Umbilical cord (tissue), 2 donors: ENCODE results near the gene DLGAP1. TPM values are rescaled to one million over a fixed set of nuclear protein-coding genes. Genes with fewer than 3 reads are reported as not detected.

Experiments used
- DNase-seq: peaks from one replicate; pipeline ENCODE4 v3.0.0-alpha.2; 2015; ENCODE audit warnings: low spot score
- total RNA-seq: library from RNA; depleted of rRNA; stranded (reverse); fragments of >200 nt; gene quantifications from one replicate; pipeline ENCODE4 v1.2.3, GENCODE V29; 2014; ENCODE audit warnings: low replicate concordance; ENCODE audit not compliant: insufficient read depth

The DLGAP1 gene
- total RNA-seq, 1 donor from 2014 or later, result 20.7 TPM

DNA sequence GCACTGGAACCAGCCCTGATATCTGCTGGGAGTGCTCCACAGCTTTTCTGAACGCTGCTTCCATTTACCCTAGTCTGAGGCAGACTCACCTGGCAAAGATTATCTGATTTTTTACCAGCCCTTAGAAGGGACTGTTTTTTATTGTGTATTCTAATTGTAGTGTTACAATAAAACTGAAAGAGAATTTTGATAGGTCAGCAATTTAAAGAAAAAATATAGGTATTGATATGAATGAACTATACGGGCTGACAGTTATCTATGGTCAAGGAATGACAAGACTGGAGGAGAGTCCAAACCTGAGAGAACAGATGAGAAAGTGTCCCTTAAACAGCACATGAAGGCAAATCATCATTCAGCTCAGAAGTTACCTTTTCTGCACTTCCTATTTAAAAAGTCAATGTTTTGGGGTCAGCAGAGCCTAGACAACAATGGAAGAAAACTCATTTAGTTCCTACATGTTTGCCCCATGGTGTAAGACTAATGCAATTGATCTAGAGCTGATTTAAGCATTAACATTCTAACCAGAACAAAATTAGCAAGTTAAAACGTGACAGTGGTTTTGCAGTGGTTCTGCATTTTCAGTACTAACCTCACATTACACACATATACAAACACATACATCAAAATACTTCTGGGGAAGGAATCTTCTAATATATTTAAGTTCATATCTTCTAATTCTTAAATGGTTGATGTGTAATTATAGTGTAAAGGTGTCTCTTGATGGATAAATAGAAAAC, 504.3 kb downstream of the DLGAP1 start:
- no peak for DNase-seq

DNA sequence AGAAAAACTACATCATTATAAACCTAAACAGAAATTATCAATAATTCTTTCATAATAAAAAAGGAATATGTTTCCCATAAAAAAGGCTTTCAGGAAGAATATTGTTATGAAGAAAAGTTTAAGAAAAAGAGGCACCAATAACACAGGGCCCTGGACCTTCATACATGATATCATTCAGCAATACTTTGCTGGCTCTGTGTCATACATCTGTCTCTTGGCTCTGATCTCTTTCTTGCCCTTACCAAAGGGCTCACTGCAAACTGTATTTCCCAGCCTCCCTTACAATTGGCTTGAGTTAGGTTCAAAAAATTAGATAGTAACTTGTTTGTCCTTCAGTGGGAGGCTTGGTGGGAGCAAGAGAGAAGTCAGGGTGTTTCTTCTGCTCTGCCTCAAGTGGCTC, 506.1 kb downstream of the DLGAP1 start:
- DNase-seq, result no peak

GRCh38 chr18:3947383-3947782, 507.7 kb downstream of the DLGAP1 start:
- no peak for DNase-seq

GRCh38 chr18:3935305-3935704, 519.8 kb downstream of the DLGAP1 start:
- DNase-seq, result no peak

- DNase-seq, result no peak
Measured at GRCh38 chr18:3932276-3932675, 522.8 kb downstream of the DLGAP1 start.

- DNase-seq, result no peak
Measured at GRCh38 chr18:3931542-3932112, 523.5 kb downstream of the DLGAP1 start.

DNA sequence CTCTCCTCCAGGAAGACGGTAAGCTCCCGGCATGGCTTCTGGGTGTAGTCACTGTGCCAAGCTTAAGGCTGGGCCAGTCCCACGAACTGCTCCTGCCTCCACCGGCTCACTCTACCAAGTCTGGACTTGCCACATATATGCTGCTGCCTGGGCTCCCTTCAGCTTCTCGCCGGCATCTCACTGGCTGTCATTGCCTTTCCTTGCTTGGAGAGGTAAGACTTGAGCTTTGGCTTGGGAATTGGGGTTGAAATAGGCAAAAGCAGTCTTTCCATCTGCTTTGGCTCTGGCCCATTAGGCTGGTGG, 524.1 kb downstream of the DLGAP1 start:
- DNase-seq, result no peak

DNA sequence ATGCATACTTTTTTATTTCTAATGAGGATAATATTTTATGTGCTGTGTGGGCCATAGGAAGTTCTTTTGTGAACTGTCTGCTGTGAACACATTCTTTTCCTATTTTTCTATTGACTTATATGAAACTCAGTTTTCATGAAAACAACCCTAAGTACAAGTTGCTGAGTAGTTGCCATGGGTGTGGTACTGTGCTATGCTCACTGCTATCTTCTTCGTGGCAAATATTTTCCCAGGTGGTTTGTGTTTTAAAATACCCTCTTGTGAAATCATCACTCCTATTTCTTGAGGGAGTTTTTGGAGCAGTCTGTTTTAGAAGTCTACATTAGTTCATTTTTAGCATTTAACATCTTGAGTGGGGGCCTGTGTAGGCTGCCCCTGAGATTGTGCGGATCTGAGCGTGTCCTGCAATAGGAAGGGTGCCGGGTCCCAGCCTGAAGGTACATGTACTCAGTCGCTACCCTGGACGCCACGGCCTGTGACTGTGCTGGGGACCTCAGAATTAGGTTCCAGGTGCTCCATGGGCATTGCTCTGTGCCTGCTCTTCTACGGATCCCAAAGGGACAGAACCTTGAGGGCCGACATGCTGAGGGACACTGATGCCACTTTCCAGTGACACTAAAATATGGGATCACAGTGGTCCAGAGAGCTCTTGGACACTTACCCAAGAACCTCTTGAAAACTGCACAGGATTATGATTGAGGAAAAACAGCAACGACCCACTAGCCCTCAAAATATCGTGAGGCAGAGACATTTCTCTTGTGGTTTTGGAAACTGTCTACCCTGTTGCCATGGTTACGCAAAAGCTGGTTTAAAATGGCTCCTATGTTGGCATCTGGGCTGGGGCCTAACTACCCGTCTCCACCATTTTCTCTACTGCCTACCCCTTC, 524.7 kb downstream of the DLGAP1 start:
- no peak for DNase-seq

DNA sequence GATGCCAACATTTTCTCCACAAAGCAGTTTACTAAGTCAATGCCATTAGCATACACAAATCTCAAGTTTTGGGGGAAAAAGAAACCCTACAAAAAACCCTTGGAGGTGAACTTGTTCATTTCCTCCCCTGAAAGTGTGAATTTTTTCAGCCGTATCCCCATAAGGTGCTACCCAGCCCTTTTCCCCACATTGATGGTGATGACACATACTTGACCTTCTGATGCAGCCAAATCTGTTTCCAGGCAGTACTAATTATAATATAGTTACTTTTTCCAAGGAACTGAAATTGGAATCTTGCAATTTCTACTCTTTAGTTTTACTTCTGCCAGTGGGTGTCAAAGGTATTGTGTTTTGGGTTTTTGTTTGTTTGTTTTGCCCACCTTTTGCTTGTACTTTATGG, 530.7 kb downstream of the DLGAP1 start:
- DNase-seq, result no peak

GRCh38 chr18:3923750-3924149, 531.4 kb downstream of the DLGAP1 start:
- DNase-seq, result no peak

- DNase-seq, result no peak
Measured at GRCh38 chr18:3921826-3922225, 533.3 kb downstream of the DLGAP1 start.

- no peak for DNase-seq
Measured at GRCh38 chr18:3920832-3921231, 534.3 kb downstream of the DLGAP1 start.

DNA sequence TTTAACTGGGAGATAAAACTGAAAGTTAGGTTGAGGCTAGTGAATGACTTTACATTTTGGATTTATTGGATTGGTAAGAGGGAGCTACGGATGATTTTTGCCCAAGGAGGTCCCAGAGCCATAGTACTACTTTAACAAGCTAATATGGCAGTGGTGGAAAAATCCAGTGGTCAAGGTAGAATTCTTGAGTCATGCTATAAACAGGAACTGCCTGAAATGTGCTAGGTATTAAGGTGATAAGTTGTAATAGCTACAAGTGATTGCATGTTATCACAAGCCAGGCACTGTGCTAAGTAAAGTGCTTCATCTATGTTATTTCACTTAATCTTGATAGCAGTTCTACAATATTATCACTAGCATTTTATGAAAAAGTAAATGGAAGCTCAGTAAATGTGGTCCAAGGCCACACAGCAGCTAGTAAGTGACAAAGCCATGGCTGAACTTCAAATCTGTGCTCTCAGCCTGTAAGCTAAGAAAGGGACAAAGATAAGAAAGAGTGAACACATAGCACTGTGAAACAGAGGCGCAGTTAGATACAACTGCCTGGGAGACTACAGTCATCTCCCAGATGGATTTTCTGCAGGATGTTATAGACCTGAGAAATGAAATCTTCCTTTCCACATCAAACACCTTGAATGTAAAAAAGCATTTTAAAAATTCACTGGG, 535.6 kb downstream of the DLGAP1 start:
- no peak for DNase-seq

- DNase-seq, result no peak
Measured at GRCh38 chr18:3916082-3916481, 539.0 kb downstream of the DLGAP1 start.

GRCh38 chr18:3914833-3915610, 540.1 kb downstream of the DLGAP1 start:
- DNase-seq, result no peak

DNA sequence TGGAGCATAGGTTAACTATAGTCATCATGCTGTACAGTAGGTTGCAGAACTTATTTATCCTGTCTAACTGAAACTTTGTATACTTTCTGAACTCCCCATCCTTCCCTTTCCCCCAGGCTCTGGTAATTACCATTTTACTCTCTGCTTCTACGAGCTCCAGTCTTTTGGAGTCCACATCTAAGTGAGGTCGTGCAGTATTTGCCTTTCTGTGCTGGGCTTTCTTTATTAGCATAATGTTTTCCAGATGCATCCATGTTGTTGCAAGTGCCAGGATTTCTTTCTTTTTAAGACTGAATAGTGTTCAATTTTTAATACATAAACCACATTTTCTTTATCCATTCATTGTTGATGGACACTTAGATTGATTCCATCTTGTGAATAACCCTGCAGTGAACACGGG, 541.0 kb downstream of the DLGAP1 start:
- no peak for DNase-seq

GRCh38 chr18:3912705-3913104, 542.4 kb downstream of the DLGAP1 start:
- no peak for DNase-seq

- no peak for DNase-seq
Measured at GRCh38 chr18:3911413-3911812, 543.7 kb downstream of the DLGAP1 start.

GRCh38 chr18:3910512-3910911, 544.6 kb downstream of the DLGAP1 start:
- DNase-seq, result no peak

GRCh38 chr18:3907955-3908354, 547.2 kb downstream of the DLGAP1 start:
- DNase-seq, result no peak

DNA sequence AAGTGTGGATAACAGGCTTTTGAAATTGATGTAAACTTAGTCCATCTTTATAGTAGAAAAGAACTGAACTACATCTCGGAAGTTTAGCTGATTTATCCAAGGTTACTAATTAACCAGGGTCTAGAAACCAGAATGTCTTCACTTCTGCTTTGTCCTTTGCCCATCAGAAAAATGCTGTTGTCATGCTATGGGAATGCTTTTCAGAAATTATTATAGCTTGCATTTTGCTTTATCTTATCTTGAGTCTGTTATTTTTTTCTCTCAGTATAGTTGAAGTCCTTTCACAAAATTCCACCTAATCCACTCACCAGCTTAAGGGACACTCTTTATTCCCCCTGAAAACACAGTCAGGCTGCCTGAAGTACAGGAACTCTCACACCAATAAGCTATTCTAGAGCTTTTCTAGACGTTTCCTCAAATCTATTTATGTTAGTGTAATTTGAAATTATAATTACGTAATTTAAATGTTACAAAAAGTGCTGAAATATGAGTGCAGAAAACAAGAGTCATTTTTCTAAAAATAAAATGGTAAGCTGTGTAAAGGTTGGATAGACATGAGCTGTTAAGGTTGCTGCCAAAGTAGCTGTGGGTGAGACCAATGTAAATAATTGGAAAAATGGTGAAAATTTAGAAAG, 548.9 kb downstream of the DLGAP1 start:
- peak; percentile 59 for DNase-seq
